Measurements from ENCODE around the gene AP3D1.
"Not testable (repeated sequence)": the region's sequence is repeated elsewhere in the genome, so short reads cannot be mapped to it uniquely, and the experiment has no call there.

The AP3D1 gene

GRCh38 chr19:2108251-2109016 is 42.9 kb downstream of the AP3D1 start:
- no peak for DNase-seq

GRCh38 chr19:2103045-2103707 is 48.2 kb downstream of the AP3D1 start:
- DNase-seq: no peak

- no peak for DNase-seq
These were observed 49.7 kb downstream of the AP3D1 start for GRCh38 chr19:2101417-2102335.

- DNase-seq: no peak
These were observed 50.7 kb downstream of the AP3D1 start for GRCh38 chr19:2100719-2101061.

GRCh38 chr19:2099937-2100718 is 51.2 kb downstream of the AP3D1 start:
- no peak for DNase-seq

GRCh38 chr19:2099054-2099501 is 52.3 kb downstream of the AP3D1 start:
- no peak for DNase-seq

- no peak for DNase-seq
These were observed 53.5 kb downstream of the AP3D1 start for GRCh38 chr19:2097886-2098327.

- DNase-seq: peak in 1 of 2 experiments; percentile 25
These were observed 54.0 kb downstream of the AP3D1 start for GRCh38 chr19:2097203-2097885.

- peak; percentile 96 to 97 for DNase-seq
These were observed 54.7 kb downstream of the AP3D1 start, which contains the start of gene IZUMO4 for GRCh38 chr19:2096480-2097202. IZUMO4 (plus strand) TSS chr19:2096915; CDS start chr19:2096946, 31 bp downstream.

GRCh38 chr19:2096034-2096479 is 55.3 kb downstream of the AP3D1 start, which contains the start of gene MOB3A:
MOB3A (minus strand) TSS chr19:2096326; CDS start chr19:2078560, 17,766 bp downstream.
- peak; percentile 91 to 93 for DNase-seq

- DNase-seq: not testable (repeated sequence)
These were observed 59.3 kb downstream of the AP3D1 start for GRCh38 chr19:2091926-2092525.

- no peak for DNase-seq
These were observed 61.7 kb downstream of the AP3D1 start for GRCh38 chr19:2089727-2090053.

- DNase-seq: no peak
These were observed 62.2 kb downstream of the AP3D1 start for GRCh38 chr19:2089001-2089711.

- no peak for DNase-seq
These were observed 63.7 kb downstream of the AP3D1 start for GRCh38 chr19:2087621-2088100.

- DNase-seq: not testable (repeated sequence)
These were observed 64.4 kb downstream of the AP3D1 start for GRCh38 chr19:2086695-2087620.

- DNase-seq: no peak
These were observed 66.2 kb downstream of the AP3D1 start for GRCh38 chr19:2084993-2085720.

GRCh38 chr19:2083174-2083854 is 68.1 kb downstream of the AP3D1 start:
- DNase-seq: peak in 1 of 2 experiments; percentile 38

All from NCI-H2081 (cell line).